Ramos (cell line): ENCODE measurements around the gene GOLGA6L7.
"Not testable (repeated sequence)": the region's sequence is repeated elsewhere in the genome, so short reads cannot be mapped to it uniquely, and the experiment has no call there.

Source experiments
- in situ Hi-C: fragments of 300-500 bp; cut with MboI; formaldehyde crosslinking; loops from one replicate; pipeline ENCODE4 v1.14.3; 2022; ENCODE audit warnings: low sequenced_read_pairs; ENCODE audit not compliant: unreplicated experiment

The GOLGA6L7 gene

GRCh38 chr15:28848521-28848920 lies at the start of gene GOLGA6L7:
Gene GOLGA6L7 (minus strand): TSS chr15:28848644. CDS start chr15:28848549, 95 bp downstream.
- in situ Hi-C loops, result loop anchor here (10.0 kb wide), 1 partner anchor 56 kb away; no protein-coding TSS in a partner anchor

GRCh38 chr15:28897861-28898585 lies 49.6 kb upstream of the GOLGA6L7 start:
- in situ Hi-C loops, result no loop called here

DNA sequence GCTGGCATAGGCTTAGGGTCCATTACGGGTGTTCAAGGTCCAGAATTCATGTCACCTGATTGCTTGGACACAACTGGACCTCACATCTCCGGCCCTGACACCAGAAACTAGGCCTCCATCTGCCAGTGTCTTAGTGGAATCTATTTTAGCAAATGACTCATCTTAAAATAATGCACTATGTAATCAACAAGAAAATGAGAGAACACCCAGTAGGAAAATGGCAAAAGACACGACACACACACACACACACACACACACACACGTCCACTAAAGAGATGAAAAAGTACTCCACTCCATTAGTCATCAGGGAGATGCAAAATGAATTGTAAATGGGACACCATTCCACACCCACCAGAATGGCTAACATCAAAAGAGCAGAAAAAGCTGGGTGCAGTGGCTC lies 48.5 kb upstream of the GOLGA6L7 start:
- in situ Hi-C loops, result no loop called here

DNA sequence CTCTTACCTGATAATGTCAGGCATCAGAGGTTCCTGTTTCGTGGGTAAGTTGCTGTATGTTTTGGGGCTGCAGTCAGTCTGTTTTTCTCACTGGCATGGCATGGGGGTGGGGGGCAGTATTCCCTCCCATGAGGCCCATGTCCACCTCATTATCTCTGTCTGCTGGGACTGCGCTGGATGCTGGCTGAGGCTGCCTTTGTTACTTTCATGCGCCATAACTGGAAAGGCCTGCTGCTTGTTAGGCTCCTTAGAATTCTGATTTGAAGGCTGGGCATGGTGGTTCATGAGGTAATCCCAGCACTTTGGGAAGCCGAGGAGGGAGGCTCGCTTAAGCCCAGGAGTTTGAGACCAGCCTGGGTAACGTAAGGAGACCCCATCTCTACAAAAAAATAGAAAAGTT lies 47.1 kb upstream of the GOLGA6L7 start:
- in situ Hi-C loops, result no loop called here

GRCh38 chr15:28895146-28895545 lies 46.7 kb upstream of the GOLGA6L7 start:
- in situ Hi-C loops, result no loop called here

DNA sequence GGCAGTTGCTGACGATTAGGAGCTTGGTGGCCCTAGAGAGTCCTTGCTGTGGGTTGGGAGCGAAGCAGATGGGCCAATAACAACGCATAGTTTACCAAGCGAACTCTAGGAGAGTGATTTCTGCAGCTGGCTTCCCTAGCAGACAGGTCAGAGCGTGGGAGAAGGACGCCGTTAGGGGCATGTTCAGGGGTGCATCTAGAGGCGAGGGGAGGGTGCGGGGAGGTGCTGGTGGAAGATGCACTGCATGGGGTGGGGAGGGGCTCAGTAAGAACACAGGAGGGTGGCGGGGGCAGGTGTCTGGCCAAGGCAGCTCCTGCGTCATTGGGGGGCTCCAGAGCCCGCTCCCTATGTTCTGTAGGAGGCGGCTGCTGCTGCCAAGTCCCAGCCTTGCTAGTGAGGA lies 46.2 kb upstream of the GOLGA6L7 start:
- in situ Hi-C loops, result no loop called here

DNA sequence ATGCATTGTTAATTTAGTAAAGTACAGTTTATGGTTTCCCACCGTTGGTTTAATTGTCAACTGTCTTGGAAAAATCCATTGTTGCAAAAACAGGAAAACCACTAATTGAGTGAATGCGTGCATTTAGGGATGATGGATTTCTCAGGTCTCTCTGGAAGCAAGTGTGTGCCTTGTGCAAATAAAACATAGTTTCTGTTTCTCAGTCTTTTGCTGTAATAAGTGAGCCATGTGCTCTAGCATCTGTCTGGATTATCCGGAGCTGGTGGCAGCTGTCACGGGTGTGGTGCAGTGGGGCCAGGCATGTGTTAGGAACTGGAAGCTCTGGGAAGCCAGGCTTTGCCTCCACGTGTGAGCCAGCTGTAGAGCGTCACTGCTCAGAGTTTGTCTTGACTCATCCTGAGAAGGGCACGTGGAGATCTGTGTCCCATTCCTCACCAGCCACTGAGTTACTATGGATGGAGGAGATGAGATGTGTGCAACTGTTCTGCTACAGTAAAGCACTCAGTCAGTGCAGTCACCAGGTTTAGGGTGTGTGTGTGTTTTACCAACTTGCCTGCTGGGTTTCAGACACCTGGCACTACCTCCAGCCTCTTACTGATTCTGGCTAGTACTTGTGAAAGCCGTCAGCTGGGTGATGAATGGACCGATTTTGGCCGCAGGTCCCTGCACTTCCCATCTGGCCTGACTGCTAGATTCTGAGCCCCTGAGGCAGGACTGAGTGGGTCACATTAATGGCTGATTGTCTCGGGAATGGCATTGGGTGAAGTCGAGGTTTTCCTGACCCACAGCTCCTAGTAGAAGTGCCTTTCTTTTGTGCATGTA lies 44.6 kb upstream of the GOLGA6L7 start:
- in situ Hi-C loops, result no loop called here

GRCh38 chr15:28891588-28891987 lies 43.1 kb upstream of the GOLGA6L7 start:
- in situ Hi-C loops, result no loop called here

- in situ Hi-C loops, result no loop called here
These were observed 42.5 kb upstream of the GOLGA6L7 start for GRCh38 chr15:28890711-28891495.

DNA sequence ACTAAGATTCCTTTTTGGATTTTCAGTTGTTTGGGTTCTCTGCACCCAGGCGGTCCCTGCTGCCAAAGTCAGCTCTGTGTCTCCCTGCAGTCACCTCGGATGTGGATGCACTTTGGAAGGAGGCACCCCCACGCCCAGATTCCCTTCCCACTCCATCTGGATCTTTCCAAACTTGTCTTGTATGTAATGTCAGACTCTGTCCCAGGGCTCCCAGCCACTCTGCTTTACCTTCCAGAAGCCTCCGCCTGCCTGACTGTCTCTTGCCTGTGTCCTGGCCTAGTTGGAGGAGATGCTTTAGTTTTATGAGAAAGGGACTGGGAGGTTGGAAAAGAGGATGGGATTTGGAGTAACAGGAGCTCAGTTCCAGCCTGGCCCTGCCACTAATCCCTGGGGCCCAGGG lies 41.8 kb upstream of the GOLGA6L7 start:
- in situ Hi-C loops, result not testable (repeated sequence)

DNA sequence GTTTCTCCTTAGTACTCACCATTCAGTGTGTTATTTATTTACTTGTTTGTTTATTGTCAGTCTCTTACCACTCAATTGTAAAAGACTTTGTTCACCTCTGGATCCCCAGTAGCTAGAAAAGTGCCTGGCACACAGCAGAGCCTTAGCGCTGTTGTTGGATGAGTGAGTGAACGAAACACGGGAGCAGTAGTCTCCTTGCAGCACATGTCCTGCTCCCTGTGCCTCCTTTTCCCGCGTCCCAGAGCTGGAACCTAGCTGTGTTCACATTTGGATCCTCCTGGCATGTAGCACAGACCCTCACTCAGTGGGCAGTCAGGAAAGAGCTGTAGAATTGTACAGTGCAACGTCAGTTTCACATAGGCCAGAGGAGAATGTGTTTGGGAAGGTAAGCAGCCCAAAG lies 41.4 kb upstream of the GOLGA6L7 start:
- in situ Hi-C loops, result not testable (repeated sequence)

DNA sequence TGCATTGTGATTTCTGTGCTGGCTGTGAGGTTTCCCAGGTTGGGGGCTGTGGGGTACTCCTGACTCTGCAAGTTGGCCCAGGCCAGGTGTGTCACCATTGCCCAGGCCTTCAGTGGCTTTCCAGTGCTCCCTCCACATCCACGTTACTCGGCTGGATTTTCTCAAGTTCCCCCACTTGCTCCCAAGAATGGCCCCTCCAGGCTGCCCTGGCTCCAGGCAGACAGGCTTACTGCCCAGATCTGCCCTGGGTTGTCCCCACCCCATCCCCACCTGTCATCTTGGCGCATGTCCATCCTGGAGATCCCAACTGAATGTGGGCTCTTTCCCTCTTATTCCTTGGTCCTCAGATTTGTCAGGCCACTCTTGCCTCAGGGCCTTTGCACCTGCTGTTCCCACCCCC lies 40.9 kb upstream of the GOLGA6L7 start:
- in situ Hi-C loops, result no loop called here

- in situ Hi-C loops, result no loop called here
These were observed 40.5 kb upstream of the GOLGA6L7 start for GRCh38 chr15:28888900-28889299.

GRCh38 chr15:28888302-28888894 lies 40.0 kb upstream of the GOLGA6L7 start:
- in situ Hi-C loops, result no loop called here

- in situ Hi-C loops, result no loop called here
These were observed 39.1 kb upstream of the GOLGA6L7 start for GRCh38 chr15:28887339-28888174.

DNA sequence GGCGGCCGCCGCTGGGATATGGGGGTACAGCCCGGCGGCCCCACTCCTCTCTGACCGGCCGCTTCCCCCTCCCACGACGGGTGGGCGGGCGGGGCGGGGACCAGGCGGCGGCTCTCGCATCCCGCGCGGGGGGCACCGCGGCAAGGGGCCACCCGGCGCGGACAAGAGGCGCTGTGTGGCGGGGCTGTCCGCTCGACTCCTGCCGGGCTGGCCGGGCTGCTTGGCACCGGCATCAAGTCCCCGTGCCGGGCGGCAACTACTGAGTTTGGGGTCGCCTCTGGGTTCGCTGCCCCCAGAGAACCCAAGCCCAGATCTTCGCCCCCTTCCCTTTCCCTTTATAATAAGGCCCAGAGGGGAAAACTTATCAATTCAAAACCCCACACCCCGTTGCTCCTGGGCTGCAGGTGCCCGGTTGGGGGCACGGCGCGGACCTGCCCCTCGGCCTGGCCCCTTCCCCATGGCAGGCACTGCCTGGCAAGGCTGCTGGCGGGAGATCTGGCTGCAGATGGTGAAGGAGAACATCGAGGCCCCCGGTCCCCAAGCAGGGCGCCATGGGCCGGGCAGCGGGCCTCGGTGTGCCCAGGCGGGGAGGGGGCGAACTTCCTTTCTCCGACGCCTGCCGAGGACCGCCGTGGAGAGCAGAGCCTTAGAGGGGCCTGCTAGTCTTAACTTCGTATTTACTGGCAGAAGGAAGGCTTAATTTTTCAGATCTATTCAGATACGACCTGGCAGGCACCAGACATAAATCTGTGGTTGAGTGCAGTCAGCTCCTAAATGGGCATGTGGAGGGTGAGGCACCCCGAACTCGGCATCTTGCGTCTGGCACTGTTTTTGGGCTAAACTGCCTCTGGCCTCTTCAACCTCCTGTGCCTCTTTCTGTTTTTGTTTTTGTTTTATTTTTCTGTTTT lies 38.2 kb upstream of the GOLGA6L7 start:
- in situ Hi-C loops, result no loop called here

- in situ Hi-C loops, result no loop called here
These were observed 37.4 kb upstream of the GOLGA6L7 start, which contains the start of gene APBA2 for GRCh38 chr15:28885630-28886430. Gene APBA2 (plus strand): TSS chr15:28885974. CDS start chr15:29053885, 167,911 bp downstream.
